ENCODE measurements around the gene LRRN4. TPM values are rescaled to one million over a fixed set of nuclear protein-coding genes. Genes with fewer than 3 reads are reported as not detected.

Gene LRRN4
- total RNA-seq, 3 donors from 2014 or later: 20.8 TPM; not detected in 2

GRCh38 chr20:6081236-6081635 is 27.4 kb upstream of the LRRN4 start:
- no peak for DNase-seq (ENCODE audit: low spot score in 2 of 2)
- Histone ChIP-seq H3K36me3 (no peaks in the 10 kb centered on the region), H3K4me3 (no peak overlapping the region), H3K27ac (no peak overlapping the region), H3K9me3 (no peaks in the 10 kb centered on the region), H3K27me3 (no peaks in the 10 kb centered on the region), H3K4me1 (no peaks in the 10 kb centered on the region)
- intact Hi-C loops (cut with DNase I; ENCODE audit: low total_unique reads): no loop called here
- no peak for TF ChIP-seq POLR2A (IDR thresholded peaks at IDR 0.05)
- TF ChIP-seq CTCF (IDR thresholded peaks at IDR 0.05): no peak
- no peak for TF ChIP-seq POLR2AphosphoS5 (IDR thresholded peaks at IDR 0.05)

GRCh38 chr20:6079016-6079415 is 25.2 kb upstream of the LRRN4 start:
- H3K27ac ChIP-seq: no peak overlapping the region
- no peak overlapping the region for H3K4me3 ChIP-seq
- H3K9me3 ChIP-seq: no peaks in the 10 kb centered on the region
- DNase-seq (ENCODE audit: low spot score in 2 of 2): no peak
- no peaks in the 10 kb centered on the region for H3K27me3 ChIP-seq
- no peaks in the 10 kb centered on the region for H3K4me1 ChIP-seq
- no peaks in the 10 kb centered on the region for H3K36me3 ChIP-seq
- intact Hi-C loops (cut with DNase I; ENCODE audit: low total_unique reads): no loop called here
- TF ChIP-seq POLR2A (IDR thresholded peaks at IDR 0.05) (no peak), POLR2AphosphoS5 (IDR thresholded peaks at IDR 0.05) (no peak), CTCF (IDR thresholded peaks at IDR 0.05) (no peak)

GRCh38 chr20:6075428-6076219 is 21.8 kb upstream of the LRRN4 start:
- Histone ChIP-seq H3K4me3 (no peak overlapping the region), H3K36me3 (no peaks in the 10 kb centered on the region), H3K4me1 (no peaks in the 10 kb centered on the region), H3K27ac (no peak overlapping the region), H3K9me3 (no peaks in the 10 kb centered on the region), H3K27me3 (no peaks in the 10 kb centered on the region)
- intact Hi-C loops (cut with DNase I; ENCODE audit: low total_unique reads): no loop called here
- no peak for DNase-seq (ENCODE audit: low spot score in 2 of 2)
- TF ChIP-seq POLR2A (IDR thresholded peaks at IDR 0.05) (no peak), CTCF (IDR thresholded peaks at IDR 0.05) (no peak), POLR2AphosphoS5 (IDR thresholded peaks at IDR 0.05) (no peak)

GRCh38 chr20:6074784-6075183 is 20.9 kb upstream of the LRRN4 start:
- no peaks in the 10 kb centered on the region for H3K36me3 ChIP-seq
- no peaks in the 10 kb centered on the region for H3K4me1 ChIP-seq
- H3K27me3 ChIP-seq: no peaks in the 10 kb centered on the region
- TF ChIP-seq POLR2A (IDR thresholded peaks at IDR 0.05): no peak
- TF ChIP-seq POLR2AphosphoS5 (IDR thresholded peaks at IDR 0.05): no peak
- TF ChIP-seq CTCF (IDR thresholded peaks at IDR 0.05): no peak
- no peak overlapping the region for H3K4me3 ChIP-seq
- intact Hi-C loops (cut with DNase I; ENCODE audit: low total_unique reads): no loop called here
- DNase-seq (ENCODE audit: low spot score in 2 of 2): no peak
- no peaks in the 10 kb centered on the region for H3K9me3 ChIP-seq
- H3K27ac ChIP-seq: no peak overlapping the region

GRCh38 chr20:6074145-6074561 is 20.3 kb upstream of the LRRN4 start:
- H3K36me3 ChIP-seq: no peaks in the 10 kb centered on the region
- DNase-seq (ENCODE audit: low spot score in 2 of 2): no peak
- intact Hi-C loops (cut with DNase I; ENCODE audit: low total_unique reads): no loop called here
- no peaks in the 10 kb centered on the region for H3K27me3 ChIP-seq
- no peaks in the 10 kb centered on the region for H3K9me3 ChIP-seq
- no peak overlapping the region for H3K27ac ChIP-seq
- H3K4me1 ChIP-seq: no peaks in the 10 kb centered on the region
- no peak overlapping the region for H3K4me3 ChIP-seq
- TF ChIP-seq CTCF (IDR thresholded peaks at IDR 0.05): no peak
- no peak for TF ChIP-seq POLR2AphosphoS5 (IDR thresholded peaks at IDR 0.05)
- no peak for TF ChIP-seq POLR2A (IDR thresholded peaks at IDR 0.05)
